Subcutaneous adipose tissue (tissue), 4 donors: ENCODE data around the gene IMPDH1. TPM values are rescaled to one million over a fixed set of nuclear protein-coding genes. Genes with fewer than 3 reads are reported as not detected.

Experiments
- total RNA-seq, 4 donors: library from RNA; depleted of rRNA; stranded (reverse); fragments of >200 nt; gene quantifications; one replicate each; pipeline ENCODE4 v1.1.0, GENCODE V29; 2016
- TF ChIP-seq, protein P1 (sequence below): fragments of 450-650 bp; IDR thresholded peaks from one replicate; pipeline ENCODE4 v1.5.1; 2016; ENCODE audit warnings: low read depth, mild to moderate bottlenecking, control low read depth, antibody characterized with exemption, moderate library complexity

Gene IMPDH1
- total RNA-seq, 4 donors from 2014 or later: 67.6 to 94.2 (median 71.7) TPM

- TF ChIP-seq, protein P1, sequence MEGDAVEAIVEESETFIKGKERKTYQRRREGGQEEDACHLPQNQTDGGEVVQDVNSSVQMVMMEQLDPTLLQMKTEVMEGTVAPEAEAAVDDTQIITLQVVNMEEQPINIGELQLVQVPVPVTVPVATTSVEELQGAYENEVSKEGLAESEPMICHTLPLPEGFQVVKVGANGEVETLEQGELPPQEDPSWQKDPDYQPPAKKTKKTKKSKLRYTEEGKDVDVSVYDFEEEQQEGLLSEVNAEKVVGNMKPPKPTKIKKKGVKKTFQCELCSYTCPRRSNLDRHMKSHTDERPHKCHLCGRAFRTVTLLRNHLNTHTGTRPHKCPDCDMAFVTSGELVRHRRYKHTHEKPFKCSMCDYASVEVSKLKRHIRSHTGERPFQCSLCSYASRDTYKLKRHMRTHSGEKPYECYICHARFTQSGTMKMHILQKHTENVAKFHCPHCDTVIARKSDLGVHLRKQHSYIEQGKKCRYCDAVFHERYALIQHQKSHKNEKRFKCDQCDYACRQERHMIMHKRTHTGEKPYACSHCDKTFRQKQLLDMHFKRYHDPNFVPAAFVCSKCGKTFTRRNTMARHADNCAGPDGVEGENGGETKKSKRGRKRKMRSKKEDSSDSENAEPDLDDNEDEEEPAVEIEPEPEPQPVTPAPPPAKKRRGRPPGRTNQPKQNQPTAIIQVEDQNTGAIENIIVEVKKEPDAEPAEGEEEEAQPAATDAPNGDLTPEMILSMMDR: no peak
These were observed 21.4 kb upstream of the IMPDH1 start for GRCh38 chr7:128431221-128431620.

GRCh38 chr7:128430207-128430606, 20.4 kb upstream of the IMPDH1 start:
- TF ChIP-seq, protein P1: no peak

DNA sequence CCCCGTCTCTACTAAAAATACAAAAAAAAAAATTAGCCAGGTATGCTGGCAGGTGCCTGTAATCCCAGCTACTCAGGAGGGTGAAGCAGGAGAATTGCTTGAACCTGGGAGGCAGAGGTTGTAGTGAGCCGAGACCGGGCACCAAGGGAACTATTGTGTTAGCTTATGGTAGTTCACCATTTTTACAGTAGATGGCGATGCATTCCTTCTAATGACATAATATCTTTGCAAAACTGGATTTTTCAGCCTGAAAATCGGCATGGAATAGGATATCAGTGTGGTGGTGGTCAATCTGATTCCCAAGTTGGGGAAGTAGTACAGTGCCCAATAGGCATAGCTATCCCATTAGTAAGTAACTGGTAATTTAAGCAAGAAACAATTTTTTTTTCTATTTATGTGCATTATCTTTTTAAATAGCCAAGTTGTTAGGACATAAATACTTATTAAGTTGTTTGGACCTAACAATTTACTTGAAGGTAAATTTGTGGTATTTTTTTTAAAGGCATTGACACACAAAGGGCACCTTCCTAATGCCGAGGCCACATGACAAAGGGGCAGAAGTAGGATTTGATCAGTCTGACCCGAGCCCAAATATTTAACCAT, 17.6 kb upstream of the IMPDH1 start:
- TF ChIP-seq, protein P1: no peak

DNA sequence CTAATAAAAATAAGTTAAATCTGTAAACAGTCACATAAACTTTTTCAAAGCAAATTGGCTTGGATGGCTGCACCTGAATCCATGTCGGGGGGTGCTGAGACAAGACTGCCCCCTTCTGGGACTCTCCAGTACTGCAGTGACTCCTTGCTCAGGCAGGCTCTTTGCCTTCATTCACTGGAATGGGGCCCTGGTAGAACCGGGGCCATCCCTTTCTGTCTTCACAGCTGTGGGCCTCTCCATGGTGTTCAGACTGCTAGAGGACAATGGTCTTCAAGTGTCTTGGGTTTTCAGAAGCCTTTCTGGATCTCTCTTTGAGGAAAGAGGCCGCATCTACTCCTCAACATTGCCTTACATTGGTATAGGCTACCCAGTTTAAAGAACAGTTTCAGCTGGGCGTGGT, 16.1 kb upstream of the IMPDH1 start:
- TF ChIP-seq, protein P1: no peak

- TF ChIP-seq, protein P1: no peak
These were observed 15.0 kb upstream of the IMPDH1 start for GRCh38 chr7:128424686-128425275.

DNA sequence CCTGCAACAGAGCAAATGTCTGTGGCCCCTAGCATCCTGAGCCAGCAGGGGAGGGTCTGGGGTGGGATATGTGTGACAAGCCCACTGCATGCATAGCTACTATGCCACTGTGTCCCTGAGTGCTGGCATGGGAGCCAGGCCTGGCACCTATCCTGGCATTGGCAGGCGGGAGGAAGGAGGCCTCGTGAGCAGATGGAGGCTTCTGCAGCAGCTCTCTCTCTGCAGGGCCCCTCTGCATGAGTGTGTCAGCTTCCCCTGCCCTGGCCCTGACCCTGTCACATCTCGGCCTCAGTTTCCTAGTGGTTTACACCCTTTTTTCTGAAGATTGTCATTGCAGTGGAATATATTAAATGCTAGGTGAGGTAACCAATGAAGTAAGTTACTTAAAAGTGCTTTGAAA, 13.1 kb upstream of the IMPDH1 start:
- TF ChIP-seq, protein P1: no peak

- TF ChIP-seq, protein P1: no peak
These were observed 12.3 kb upstream of the IMPDH1 start for GRCh38 chr7:128422037-128422436.
